ENCODE results near the gene CFAP46.

- TF ChIP-seq, protein P1, sequence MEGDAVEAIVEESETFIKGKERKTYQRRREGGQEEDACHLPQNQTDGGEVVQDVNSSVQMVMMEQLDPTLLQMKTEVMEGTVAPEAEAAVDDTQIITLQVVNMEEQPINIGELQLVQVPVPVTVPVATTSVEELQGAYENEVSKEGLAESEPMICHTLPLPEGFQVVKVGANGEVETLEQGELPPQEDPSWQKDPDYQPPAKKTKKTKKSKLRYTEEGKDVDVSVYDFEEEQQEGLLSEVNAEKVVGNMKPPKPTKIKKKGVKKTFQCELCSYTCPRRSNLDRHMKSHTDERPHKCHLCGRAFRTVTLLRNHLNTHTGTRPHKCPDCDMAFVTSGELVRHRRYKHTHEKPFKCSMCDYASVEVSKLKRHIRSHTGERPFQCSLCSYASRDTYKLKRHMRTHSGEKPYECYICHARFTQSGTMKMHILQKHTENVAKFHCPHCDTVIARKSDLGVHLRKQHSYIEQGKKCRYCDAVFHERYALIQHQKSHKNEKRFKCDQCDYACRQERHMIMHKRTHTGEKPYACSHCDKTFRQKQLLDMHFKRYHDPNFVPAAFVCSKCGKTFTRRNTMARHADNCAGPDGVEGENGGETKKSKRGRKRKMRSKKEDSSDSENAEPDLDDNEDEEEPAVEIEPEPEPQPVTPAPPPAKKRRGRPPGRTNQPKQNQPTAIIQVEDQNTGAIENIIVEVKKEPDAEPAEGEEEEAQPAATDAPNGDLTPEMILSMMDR (IDR thresholded peaks at IDR 0.05) = no peak
- TF ChIP-seq POLR2A (IDR thresholded peaks at IDR 0.05) = no peak
Observed at GRCh38 chr10:132802694-132803320, 139.6 kb downstream of the CFAP46 start.

Data from lower leg skin (tissue), 3 donors.